ENCODE measurements around the gene SLC10A7.

GRCh38 chr4:146252969-146253611, 268.6 kb downstream of the SLC10A7 start:
- no peak for TF ChIP-seq CTCF (conservative IDR thresholded peaks at IDR 0.05; ENCODE audit: low read depth in 2 of 2)
- TF ChIP-seq POLR2AphosphoS5 (IDR thresholded peaks at IDR 0.05; ENCODE audit: low read depth): no peak
- TF ChIP-seq CREB1 (CRISPR knock-in tag; IDR thresholded peaks at IDR 0.05; ENCODE audit: low read depth): no peak

Measured in GM23338 (cell line).